IMR-90 (cell line): ENCODE data around the gene NFKBIE. TPM values are rescaled to one million over a fixed set of nuclear protein-coding genes. Genes with fewer than 3 reads are reported as not detected.

Experiments
- ATAC-seq: fragments of 200-7000 bp; cut with Tn5 transposase; 2 replicates; pipeline ENCODE4 v1.9.1; 2020; ENCODE audit warnings: low read depth, mild to moderate bottlenecking, moderate library complexity
- BruUV-seq: library from RNA; stranded (reverse); fragments of 400-500 nt; replicated peaks from 2 replicates; lab custom pipeline; 2021; lab: Mats Ljungman, UMichigan
- CTCF ChIA-PET: fragments of 300-600 bp; formaldehyde crosslinking; extraction: SDS; loops from one replicate; lab custom pipeline; 2021; ENCODE audit warnings: antibody characterized with exemption; lab: Yijun Ruan, JAX
- POLR2A ChIA-PET: fragments of 300-600 bp; sonication (Branson Sonifier 250); formaldehyde crosslinking; loops from one replicate; lab custom pipeline; 2022; ENCODE audit warnings: antibody characterized with exemption; ENCODE audit not compliant: unreplicated experiment; lab: Charles Lee
- DNase-seq: peaks from one replicate; pipeline ENCODE4 v3.0.0; 2013
- H2AFZ ChIP-seq: replicated peaks from 2 replicates; pipeline ENCODE3; 2013; ENCODE audit warnings: low read length, mild to moderate bottlenecking; ENCODE audit not compliant: poor library complexity
- H2AK5ac ChIP-seq: 2 replicates; pipeline ENCODE4 v1.6.1; 2013; ENCODE audit warnings: low read depth, low read length, inconsistent platforms
- H2AK9ac ChIP-seq: replicated peaks from 2 replicates; pipeline ENCODE3; 2013; ENCODE audit warnings: mild to moderate bottlenecking, low read depth, low read length, moderate library complexity; ENCODE audit not compliant: poor library complexity
- H2BK120ac ChIP-seq: 2 replicates; pipeline ENCODE4 v1.6.1; 2013; ENCODE audit warnings: low read depth, low read length, inconsistent platforms
- H2BK15ac ChIP-seq: 3 replicates; pipeline ENCODE4 v1.6.1; 2013; ENCODE audit warnings: low read depth, low read length, inconsistent platforms
- H2BK20ac ChIP-seq: 2 replicates; pipeline ENCODE4 v1.6.1; 2013; ENCODE audit warnings: low read depth, mild to moderate bottlenecking, inconsistent platforms, low read length, moderate library complexity
- H2BK5ac ChIP-seq: 2 replicates; pipeline ENCODE4 v1.6.1; 2013; ENCODE audit warnings: mild to moderate bottlenecking, low read depth, low read length, inconsistent platforms; ENCODE audit not compliant: poor library complexity, severe bottlenecking
- H3K14ac ChIP-seq: replicated peaks from 2 replicates; pipeline ENCODE4 v1.6.1; 2013; ENCODE audit warnings: low read depth, low read length, inconsistent platforms
- H3K18ac ChIP-seq: 2 replicates; pipeline ENCODE4 v1.6.1; 2013; ENCODE audit warnings: low read depth, low read length, control low read depth
- H3K23ac ChIP-seq: 2 replicates; pipeline ENCODE4 v1.6.1; 2013; ENCODE audit warnings: low read depth, low read length, inconsistent platforms
- H3K27ac ChIP-seq: 2 replicates; pipeline ENCODE4 v1.5.1; 2013; ENCODE audit warnings: mild to moderate bottlenecking, control low read depth, low read length; ENCODE audit not compliant: insufficient read depth
- H3K27me3 ChIP-seq: 2 replicates; pipeline ENCODE4 v1.6.1; 2013; ENCODE audit warnings: low read length; ENCODE audit not compliant: control insufficient read depth, insufficient read depth
- H3K36me3 ChIP-seq: 2 replicates; pipeline ENCODE4 v1.6.1; 2013; ENCODE audit warnings: low read length, mixed read lengths; ENCODE audit not compliant: control insufficient read depth, insufficient read depth
- H3K4ac ChIP-seq: 2 replicates; pipeline ENCODE4 v1.6.1; 2013; ENCODE audit warnings: low read depth, low read length, inconsistent platforms
- H3K4me1 ChIP-seq: 2 replicates; pipeline ENCODE4 v1.6.1; 2013; ENCODE audit warnings: low read length, mixed read lengths; ENCODE audit not compliant: control insufficient read depth, insufficient read depth
- H3K4me2 ChIP-seq: 2 replicates; pipeline ENCODE4 v1.6.1; 2013; ENCODE audit warnings: low read depth, mild to moderate bottlenecking, control low read depth, low read length, moderate library complexity
- H3K4me3 ChIP-seq: 2 replicates; pipeline ENCODE4 v1.5.1; 2013; ENCODE audit warnings: low read depth, mild to moderate bottlenecking, control low read depth, low read length, moderate library complexity; ENCODE audit not compliant: insufficient read depth
- H3K56ac ChIP-seq: 2 replicates; pipeline ENCODE4 v1.6.1; 2013; ENCODE audit warnings: low read length, inconsistent platforms; ENCODE audit not compliant: insufficient read depth; ENCODE audit errors: extremely low read depth
- H3K79me1 ChIP-seq, 2 experiments: 2 replicates each; pipeline ENCODE4 v1.6.1; 2013; ENCODE audit warnings: low read length in 2 of 2, inconsistent platforms in 1 of 2, low read depth in 1 of 2
- H3K9ac ChIP-seq: 2 replicates; pipeline ENCODE4 v1.6.1; 2013; ENCODE audit warnings: low read depth, low read length, control low read depth
- H3K9me1 ChIP-seq: 2 replicates; pipeline ENCODE4 v1.6.1; 2013; ENCODE audit warnings: low read length, inconsistent platforms; ENCODE audit not compliant: insufficient read depth
- H3K9me3 ChIP-seq: 2 replicates; pipeline ENCODE4 v1.6.1; 2013; ENCODE audit warnings: low read length; ENCODE audit not compliant: control insufficient read depth, insufficient read depth
- H4K20me1 ChIP-seq: 2 replicates; pipeline ENCODE4 v1.6.1; 2013; ENCODE audit warnings: low read length, inconsistent platforms; ENCODE audit not compliant: insufficient read depth
- H4K5ac ChIP-seq: 2 replicates; pipeline ENCODE4 v1.6.1; 2013; ENCODE audit warnings: mild to moderate bottlenecking, low read depth, low read length, control low read depth
- H4K8ac ChIP-seq, 2 experiments: 2 replicates each; pipeline ENCODE4 v1.6.1; 2013; ENCODE audit warnings: low read depth in 2 of 2, low read length in 2 of 2, control low read depth in 1 of 2, inconsistent platforms in 1 of 2
- H4K91ac ChIP-seq: 2 replicates; pipeline ENCODE4 v1.6.1; 2013; ENCODE audit warnings: low read depth, low read length, inconsistent platforms; ENCODE audit not compliant: insufficient read depth
- MAZ ChIP-seq: IDR thresholded peaks from 2 replicates; pipeline ENCODE4 v1.6.1; 2012; ENCODE audit warnings: low read depth, mild to moderate bottlenecking, low read length, improper control_type of control experiment, moderate library complexity, borderline replicate concordance
- dilution Hi-C: fragments of 300-500 bp; cut with HindIII; formaldehyde crosslinking; loops from one replicate; pipeline ENCODE4 v1.14.3; 2018; ENCODE audit warnings: low sequenced_read_pairs; ENCODE audit not compliant: unreplicated experiment
- in situ Hi-C: fragments of 300-500 bp; cut with MboI; formaldehyde crosslinking; loops from 3 replicates; pipeline ENCODE4 v1.14.3; 2019; ENCODE audit warnings: low sequenced_read_pairs, inconsistent platforms, mixed read lengths
- intact Hi-C: fragments of 100-400 bp; cut with micrococcal nuclease; formaldehyde crosslinking; loops from 2 replicates; pipeline ENCODE4 v1.10.0; 2022
- polyA plus RNA-seq, 3 experiments: library from polyadenylated mRNA; depleted of rRNA; stranded (reverse); fragments of >200 nt; gene quantifications; 2 replicates each; pipeline ENCODE4 v1.2.3, GENCODE V29; 2012; ENCODE audit warnings: low replicate concordance in 1 of 3
- total RNA-seq: library from RNA; depleted of rRNA; stranded (reverse); fragments of >200 nt; gene quantifications from 2 replicates; pipeline ENCODE4 v1.2.3, GENCODE V29; 2012

Gene NFKBIE
- total and polyA plus RNA-seq, 2 of the 4 experiments (the other 2 are of a cell fraction): 7.9 to 13.0 TPM

GRCh38 chr6:44309631-44310030 is 44.3 kb upstream of the NFKBIE start:
- Histone ChIP-seq H4K8ac (peak overlapping the region in 1 of 2 experiments; percentile 50; a peak in 2 of 4 replicates), H2AK9ac (no peak overlapping the region), H2AK5ac (no peak overlapping the region), H3K4ac (peak overlapping the region; percentile 26; the same call in 1 of the 2 replicates), H2BK15ac (no peak overlapping the region), H3K27ac (peak overlapping the region; percentile 30; the same call in 1 of the 2 replicates), H3K4me2 (no peak overlapping the region), H4K91ac (no peak overlapping the region), H3K36me3 (peaks cover 48% of the 10 kb centered on the region), H3K56ac (no peak overlapping the region), H3K79me1 (peaks cover 20 to 24% of the 10 kb centered on the region in 2 experiments), H3K14ac (peak overlapping the region; percentile 17; the same call in 1 of the 2 replicates), H3K9ac (no peak overlapping the region), H2AFZ (no peak overlapping the region), H3K4me3 (no peak overlapping the region), H4K20me1 (no peaks in the 10 kb centered on the region), H3K18ac (peak overlapping the region; percentile 0; the same call in 1 of the 2 replicates), H3K9me1 (peaks cover 10% of the 10 kb centered on the region), H3K23ac (no peak overlapping the region), H3K9me3 (no peaks in the 10 kb centered on the region), H2BK20ac (peak overlapping the region; percentile 10; the same call in 1 of the 2 replicates), H2BK120ac (peak overlapping the region; percentile 41; the same call in 1 of the 2 replicates), H2BK5ac (peak overlapping the region; percentile 85), H3K4me1 (peaks cover 8% of the 10 kb centered on the region), H3K27me3 (no peaks in the 10 kb centered on the region), H4K5ac (peak overlapping the region; percentile 73; the same call in 1 of the 2 replicates)
- CTCF ChIA-PET: no interaction called here
- BruUV-seq: no TSS peak
- POLR2A ChIA-PET: no interaction called here
- TF ChIP-seq MAZ: no peak
- ATAC-seq (no peak), DNase-seq (no peak)
- dilution Hi-C loops: no loop called here
- in situ Hi-C loops: no loop called here
- intact Hi-C loops: no loop called here
